Kidney epithelial cell (primary cell): ENCODE measurements around the gene PRRX1. TPM values are rescaled to one million over a fixed set of nuclear protein-coding genes. Genes with fewer than 3 reads are reported as not detected.

ENCODE experiments used
- DNase-seq: peaks from one replicate; pipeline ENCODE4 v3.0.0-alpha.2; 2010; ENCODE audit warnings: low read depth
- H3K27me3 ChIP-seq: 2 replicates; pipeline ENCODE4 v1.6.0; 2011; ENCODE audit warnings: low read length; ENCODE audit not compliant: control insufficient read depth, insufficient read depth
- H3K36me3 ChIP-seq: 2 replicates; pipeline ENCODE4 v1.5.1; 2011; ENCODE audit warnings: low read length; ENCODE audit not compliant: control insufficient read depth, insufficient read depth
- H3K4me3 ChIP-seq: 2 replicates; pipeline ENCODE4 v1.5.1; 2011; ENCODE audit warnings: low read depth, mild to moderate bottlenecking, control low read depth, low read length
- total RNA-seq: library from RNA; depleted of rRNA; stranded (reverse); fragments of >200 nt; gene quantifications from 2 replicates; pipeline ENCODE4 v1.2.3, GENCODE V29; 2015
- TF ChIP-seq, protein P1 (sequence below): IDR thresholded peaks from 2 replicates; pipeline ENCODE4 v1.5.1; 2011; ENCODE audit warnings: mild to moderate bottlenecking, moderate library complexity, low read length, control low read depth, inconsistent platforms; ENCODE audit not compliant: insufficient read depth, poor library complexity, severe bottlenecking

Gene PRRX1
- total RNA-seq, 1 donor from 2014 or later: 2.9 TPM

DNA sequence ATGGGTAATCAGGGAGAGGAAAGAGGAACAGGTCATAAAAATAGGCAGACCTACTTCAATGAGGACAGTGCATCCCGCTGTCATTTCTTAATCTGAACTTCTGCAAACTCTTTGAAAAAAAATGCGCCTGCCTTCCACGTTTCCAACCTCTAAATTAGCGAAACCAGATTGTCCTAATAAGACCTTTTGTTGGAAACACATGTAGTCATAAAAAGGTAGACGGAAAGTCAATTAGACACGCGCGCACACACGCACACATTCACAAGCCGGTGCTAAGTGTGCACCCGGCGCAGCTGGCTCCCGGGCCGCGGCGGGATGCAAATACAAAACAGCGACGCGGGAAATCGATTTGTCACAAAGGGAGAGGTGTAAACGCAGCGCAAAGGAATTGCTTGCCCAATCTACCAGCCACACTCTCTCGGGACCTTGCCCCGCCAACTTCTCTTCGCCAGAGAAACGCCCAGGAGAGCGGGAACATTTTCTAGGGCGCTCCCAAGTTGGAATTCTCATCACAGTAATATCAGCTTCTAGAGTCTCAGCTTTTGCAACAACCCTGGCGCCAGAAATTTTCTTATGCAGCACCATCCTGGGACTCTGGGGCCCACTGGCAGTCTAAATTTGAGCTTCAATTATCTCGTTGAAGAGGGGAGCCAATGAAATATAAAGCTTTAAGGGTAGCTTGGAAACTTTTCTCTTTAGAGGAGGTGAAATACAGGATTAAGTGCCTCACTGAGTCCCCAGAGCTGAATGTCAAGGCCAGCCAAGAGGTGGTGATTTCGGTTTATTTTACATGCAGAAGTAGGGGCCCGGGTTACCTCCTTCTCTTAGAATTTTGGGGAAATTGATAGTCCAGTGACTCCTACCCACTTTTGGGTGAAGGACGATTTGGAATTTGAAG lies 4.5 kb downstream of the PRRX1 start:
- TF ChIP-seq, protein P1, sequence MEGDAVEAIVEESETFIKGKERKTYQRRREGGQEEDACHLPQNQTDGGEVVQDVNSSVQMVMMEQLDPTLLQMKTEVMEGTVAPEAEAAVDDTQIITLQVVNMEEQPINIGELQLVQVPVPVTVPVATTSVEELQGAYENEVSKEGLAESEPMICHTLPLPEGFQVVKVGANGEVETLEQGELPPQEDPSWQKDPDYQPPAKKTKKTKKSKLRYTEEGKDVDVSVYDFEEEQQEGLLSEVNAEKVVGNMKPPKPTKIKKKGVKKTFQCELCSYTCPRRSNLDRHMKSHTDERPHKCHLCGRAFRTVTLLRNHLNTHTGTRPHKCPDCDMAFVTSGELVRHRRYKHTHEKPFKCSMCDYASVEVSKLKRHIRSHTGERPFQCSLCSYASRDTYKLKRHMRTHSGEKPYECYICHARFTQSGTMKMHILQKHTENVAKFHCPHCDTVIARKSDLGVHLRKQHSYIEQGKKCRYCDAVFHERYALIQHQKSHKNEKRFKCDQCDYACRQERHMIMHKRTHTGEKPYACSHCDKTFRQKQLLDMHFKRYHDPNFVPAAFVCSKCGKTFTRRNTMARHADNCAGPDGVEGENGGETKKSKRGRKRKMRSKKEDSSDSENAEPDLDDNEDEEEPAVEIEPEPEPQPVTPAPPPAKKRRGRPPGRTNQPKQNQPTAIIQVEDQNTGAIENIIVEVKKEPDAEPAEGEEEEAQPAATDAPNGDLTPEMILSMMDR: no peak

DNA sequence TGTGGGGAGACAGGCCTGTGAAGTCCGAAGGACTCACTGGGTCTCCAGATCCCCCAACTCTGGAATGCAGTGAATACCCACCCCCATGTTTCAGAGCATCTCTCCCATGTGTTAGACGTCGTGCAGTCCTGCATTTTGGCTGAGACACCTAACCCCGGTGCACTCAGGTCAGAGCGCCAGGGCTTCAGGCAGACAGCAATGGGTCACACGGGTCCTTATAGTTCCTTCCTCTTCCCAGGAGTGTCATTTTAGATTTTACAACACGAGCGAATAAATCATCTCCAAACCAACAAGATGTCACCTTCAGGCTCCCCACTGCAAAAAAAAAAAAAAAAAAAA lies 5.1 kb downstream of the PRRX1 start:
- H3K27me3 ChIP-seq: peaks cover 80% of the 10 kb centered on the region
- DNase-seq: no peak
- TF ChIP-seq, protein P1: no peak
- H3K36me3 ChIP-seq: no peaks in the 10 kb centered on the region
- no peak overlapping the region for H3K4me3 ChIP-seq

More for the DNA sequence above, 4.5 kb downstream of the PRRX1 start:
- Histone ChIP-seq H3K27me3 (peaks cover 86% of the 10 kb centered on the region), H3K36me3 (no peaks in the 10 kb centered on the region), H3K4me3 (no peak overlapping the region)
- DNase-seq: no peak

DNA sequence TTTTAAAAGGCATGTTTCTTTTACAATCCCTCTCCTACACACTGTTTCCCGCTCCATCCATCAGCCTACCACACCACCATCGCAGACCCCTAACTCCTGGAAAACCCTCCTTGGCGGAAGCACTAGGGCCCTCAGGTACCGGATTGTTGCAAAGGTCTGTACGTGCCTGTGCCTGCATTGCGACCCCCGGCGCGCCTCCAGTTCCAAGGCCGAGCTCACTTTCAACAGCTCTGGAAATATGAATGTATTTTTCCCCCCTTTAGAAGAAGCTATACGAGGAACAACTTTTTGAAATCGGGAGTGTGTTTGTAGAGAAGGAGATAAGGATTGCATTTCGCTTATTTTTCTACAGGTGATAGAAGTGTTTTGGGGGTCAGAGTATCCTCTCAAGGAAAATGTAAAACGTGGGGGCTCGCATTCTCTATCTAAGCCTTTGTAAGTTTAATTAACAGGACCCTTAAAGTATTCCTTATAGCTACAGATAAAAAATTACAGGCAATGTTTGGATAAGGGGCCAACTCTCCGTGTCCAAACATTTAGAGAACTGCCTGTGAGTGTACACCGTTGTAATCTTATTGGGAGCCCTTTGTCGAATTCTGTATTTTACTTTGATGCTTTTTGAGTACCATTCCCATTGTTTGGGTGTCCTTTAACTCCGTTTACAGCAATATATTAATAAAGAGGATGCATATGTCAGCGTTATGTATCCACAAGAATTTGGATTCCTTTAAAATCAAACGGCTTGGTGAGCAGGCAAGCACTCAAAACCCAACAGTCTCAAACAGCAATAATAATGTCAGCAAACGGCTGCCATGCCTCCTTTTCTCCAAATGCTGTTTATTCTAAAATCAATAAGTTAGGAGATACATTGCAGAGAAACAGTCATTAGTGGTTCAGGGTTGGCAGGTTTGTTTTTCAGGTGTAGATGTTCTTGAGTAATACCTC lies 5.9 kb downstream of the PRRX1 start:
- no peaks in the 10 kb centered on the region for H3K36me3 ChIP-seq
- H3K4me3 ChIP-seq: no peak overlapping the region
- DNase-seq: no peak
- peaks cover 74% of the 10 kb centered on the region for H3K27me3 ChIP-seq
- TF ChIP-seq, protein P1: no peak

DNA sequence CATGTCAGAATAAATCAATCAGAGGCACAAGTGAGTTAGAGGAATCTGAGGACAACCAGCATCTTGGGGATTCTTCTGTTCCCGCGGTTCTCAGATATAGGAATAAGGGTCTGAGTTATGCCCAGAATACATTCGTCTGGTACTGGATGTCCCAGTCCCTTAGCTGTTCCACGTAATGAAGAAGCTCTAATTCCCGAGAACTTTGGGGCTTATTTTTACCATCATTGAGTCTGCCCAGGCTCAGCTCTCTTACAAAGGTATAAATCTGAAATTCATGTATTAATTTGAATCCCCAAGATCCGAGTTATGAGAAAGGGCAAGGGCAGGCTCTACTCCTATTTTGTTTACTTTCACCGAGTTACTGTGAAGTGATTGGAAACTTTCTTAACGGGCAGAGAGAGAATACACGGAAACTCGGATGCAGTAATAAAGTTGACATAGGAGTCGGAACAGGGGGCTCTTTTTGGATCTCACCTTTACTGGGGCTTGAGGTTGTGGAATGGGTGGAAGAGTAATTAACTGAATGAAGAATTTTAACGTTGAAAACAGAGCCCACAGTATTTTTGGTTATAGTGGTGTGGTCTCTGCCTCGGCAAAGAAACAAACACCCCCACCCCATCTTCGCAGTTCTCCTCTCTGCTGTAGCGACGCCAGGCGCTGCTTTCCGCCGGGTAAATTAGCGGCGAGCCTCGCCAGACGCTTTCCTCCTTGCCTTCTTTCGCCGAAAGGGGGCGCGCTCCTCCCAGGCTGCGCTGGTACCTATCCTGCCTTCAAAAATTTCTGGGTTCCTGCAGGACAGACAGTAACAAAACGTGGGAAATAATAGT lies 7.1 kb downstream of the PRRX1 start:
- no peak for DNase-seq
- TF ChIP-seq, protein P1: peak; percentile 78
- no peak overlapping the region for H3K4me3 ChIP-seq
- H3K27me3 ChIP-seq: peaks cover 62% of the 10 kb centered on the region
- H3K36me3 ChIP-seq: no peaks in the 10 kb centered on the region

DNA sequence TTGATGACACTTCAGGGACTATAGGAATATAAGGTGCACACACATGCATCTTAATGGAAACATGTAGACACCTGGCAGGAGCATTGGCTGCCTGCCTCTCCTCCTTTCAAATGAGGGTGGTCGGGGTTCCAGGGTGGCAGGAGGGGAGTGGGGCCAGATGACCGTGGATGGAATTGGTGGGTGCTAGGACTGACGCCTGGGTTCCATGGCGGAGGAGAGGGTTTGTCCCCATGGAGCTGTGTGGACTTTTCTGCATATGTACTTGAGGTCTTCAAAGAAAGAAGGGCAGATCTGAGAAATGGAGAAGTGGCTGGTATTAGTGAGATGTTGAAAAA lies 7.7 kb downstream of the PRRX1 start:
- Histone ChIP-seq H3K27me3 (peaks cover 56% of the 10 kb centered on the region), H3K4me3 (no peak overlapping the region)

More for the DNA sequence above, 7.7 kb downstream of the PRRX1 start:
- no peaks in the 10 kb centered on the region for H3K36me3 ChIP-seq
- TF ChIP-seq, protein P1: no peak
- DNase-seq: no peak
